H1 (cell line): ENCODE data around the gene TMEM235.

ENCODE experiments used
- CBX8 ChIP-seq: fragments of 300-800, 300-1000 bp; sonication (generic); IDR thresholded peaks from 2 replicates; pipeline ENCODE4 v1.7.1; 2016; ENCODE audit warnings: low read depth, low read length, borderline replicate concordance
- CTCF ChIP-seq, 3 experiments: IDR thresholded peaks; 1 replicate in 2 of 3; 2 replicates in 1 of 3; pipeline versions ENCODE4 v1.5.1 to v1.6.1; 2011; ENCODE audit warnings: low read length in 3 of 3, mild to moderate bottlenecking in 3 of 3, inconsistent platforms in 2 of 3, low read depth in 1 of 3, moderate library complexity in 1 of 3; ENCODE audit not compliant: insufficient read depth in 1 of 3; ENCODE audit errors: control extremely low read depth in 1 of 3
- HDAC2 ChIP-seq, 2 experiments: fragments of 300-600 bp in 1 of 2; sonication (generic) in 1 of 2; IDR thresholded peaks; 2 replicates each; pipeline ENCODE4 v1.6.1; 2011 to 2012; ENCODE audit warnings: low read depth in 2 of 2, low read length in 2 of 2, mild to moderate bottlenecking in 2 of 2, moderate library complexity in 2 of 2, borderline replicate concordance in 1 of 2, inconsistent platforms in 1 of 2
- NRF1 ChIP-seq: IDR thresholded peaks from 2 replicates; pipeline ENCODE4 v1.6.1; 2011; ENCODE audit warnings: mild to moderate bottlenecking, low read depth, low read length, improper control_type of control experiment
- POLR2AphosphoS5 ChIP-seq: IDR thresholded peaks from 2 replicates; pipeline ENCODE4 v1.6.1; 2011; ENCODE audit warnings: low read depth, low read length
- RAD21 ChIP-seq, 2 experiments: IDR thresholded peaks in 1 of 2; conservative IDR thresholded peaks in 1 of 2; 2 replicates each; pipeline ENCODE4 v1.6.1; 2011; ENCODE audit warnings: low read depth in 2 of 2, low read length in 2 of 2, improper control_type of control experiment in 1 of 2, inconsistent platforms in 1 of 2, mild to moderate bottlenecking in 1 of 2, moderate library complexity in 1 of 2
- SP2 ChIP-seq: IDR thresholded peaks from 2 replicates; pipeline ENCODE4 v1.6.1; 2012; ENCODE audit warnings: mild to moderate bottlenecking, low read length, inconsistent platforms
- TAF1 ChIP-seq: IDR thresholded peaks from 2 replicates; pipeline ENCODE4 v1.6.1; 2011; ENCODE audit warnings: mild to moderate bottlenecking, low read depth, low read length
- TEAD4 ChIP-seq: IDR thresholded peaks from 2 replicates; pipeline ENCODE4 v1.6.1; 2012; ENCODE audit warnings: low read depth, low read length, inconsistent platforms, mixed read lengths
- TF ChIP-seq, protein P1 (sequence below): IDR thresholded peaks from 2 replicates; pipeline ENCODE4 v1.6.1; 2012; ENCODE audit warnings: inconsistent platforms

- TF ChIP-seq CTCF (IDR thresholded peaks at IDR 0.05; ENCODE audit: control extremely low read depth in 1 of 3, insufficient read depth in 1 of 3, low read depth in 1 of 3, low read length in 3 of 3) (no peak), POLR2AphosphoS5 (peak; percentile 87), HDAC2 (IDR thresholded peaks at IDR 0.05; ENCODE audit: borderline replicate concordance in 1 of 2, low read depth in 2 of 2, low read length in 2 of 2) (no peak), CBX8 (no peak), TEAD4 (peak; percentile 66), TAF1 (peak; percentile 87), RAD21 (IDR thresholded peaks at IDR 0.05 in 1 of 2, conservative IDR thresholded peaks at IDR 0.05 in 1 of 2; ENCODE audit: low read depth in 2 of 2, low read length in 2 of 2) (no peak), SP2 (no peak), NRF1 (no peak)
- TF ChIP-seq, protein P1, sequence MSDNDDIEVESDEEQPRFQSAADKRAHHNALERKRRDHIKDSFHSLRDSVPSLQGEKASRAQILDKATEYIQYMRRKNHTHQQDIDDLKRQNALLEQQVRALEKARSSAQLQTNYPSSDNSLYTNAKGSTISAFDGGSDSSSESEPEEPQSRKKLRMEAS, result peak; percentile 92
Observed at GRCh38 chr17:78253946-78254672, 22.7 kb downstream of the TMEM235 start.
